HEK293 (cell line): ENCODE measurements around the gene ENO2.
A peak's percentile ranks its signal among the peaks of the same experiment; 100 is the strongest.

Experiments
- CTCF ChIA-PET: fragments of 350-600 bp; formaldehyde crosslinking; extraction: SDS; loops from one replicate; lab custom pipeline; 2021; ENCODE audit warnings: antibody characterized with exemption; lab: Yijun Ruan, JAX
- POLR2A ChIA-PET: fragments of 300-600 bp; formaldehyde crosslinking; extraction: SDS; loops from one replicate; lab custom pipeline; 2020; ENCODE audit warnings: antibody characterized with exemption, inconsistent platforms; lab: Yijun Ruan, JAX
- H3K27ac ChIP-seq: fragments of 200-500 bp; sonication (Bioruptor generic); 2 replicates; pipeline ENCODE4 v1.5.1; 2014; ENCODE audit warnings: low read depth, low read length, control low read depth, inconsistent platforms; ENCODE audit errors: extremely low read depth
- H3K36me3 ChIP-seq, 2 experiments: fragments of 200-500 bp in 1 of 2; sonication (Bioruptor generic) in 1 of 2; 1 replicate in 1 of 2; 2 replicates in 1 of 2; pipeline ENCODE4 v1.5.1; 2014 to 2017; ENCODE audit warnings: inconsistent platforms in 2 of 2, low read length in 2 of 2; ENCODE audit not compliant: control insufficient read depth in 2 of 2, insufficient read depth in 1 of 2
- H3K4me1 ChIP-seq: fragments of 200-500 bp; sonication (Bioruptor generic); 2 replicates; pipeline ENCODE4 v1.5.1; 2014; ENCODE audit warnings: mild to moderate bottlenecking, low read length, inconsistent platforms; ENCODE audit not compliant: control insufficient read depth, insufficient read depth
- H3K4me3 ChIP-seq: 2 replicates; pipeline ENCODE4 v1.5.1; 2011; ENCODE audit warnings: low read depth, mild to moderate bottlenecking, control low read depth, low read length, moderate library complexity
- H3K9me3 ChIP-seq: fragments of 200-500 bp; sonication (Bioruptor generic); 2 replicates; pipeline ENCODE4 v1.5.1; 2014; ENCODE audit warnings: low read depth, low read length, inconsistent platforms; ENCODE audit not compliant: control insufficient read depth, insufficient read depth
- BCL11B ChIP-seq: fragments of 450-650 bp; formaldehyde crosslinking; IDR thresholded peaks from 2 replicates; pipeline ENCODE4 v1.5.1; 2016; ENCODE audit warnings: low read depth, missing biosample characterization, missing genetic modification characterization
- CTCF ChIP-seq: fragments of 450-650 bp; formaldehyde crosslinking; IDR thresholded peaks from 2 replicates; pipeline ENCODE4 v1.5.1; 2016; ENCODE audit warnings: missing biosample characterization, missing genetic modification characterization
- KLF16 ChIP-seq: fragments of 450-650 bp; formaldehyde crosslinking; IDR thresholded peaks from 2 replicates; pipeline ENCODE4 v1.5.1; 2017; ENCODE audit warnings: missing biosample characterization, missing genetic modification characterization
- MZF1 ChIP-seq: fragments of 450-650 bp; formaldehyde crosslinking; IDR thresholded peaks from 2 replicates; pipeline ENCODE4 v1.5.1; 2017; ENCODE audit warnings: missing biosample characterization, missing genetic modification characterization, borderline replicate concordance
- PRDM4 ChIP-seq: fragments of 450-650 bp; formaldehyde crosslinking; IDR thresholded peaks from 2 replicates; pipeline ENCODE4 v1.5.1; 2017; ENCODE audit warnings: missing biosample characterization, missing genetic modification characterization
- SP2 ChIP-seq: fragments of 450-650 bp; formaldehyde crosslinking; IDR thresholded peaks from 2 replicates; pipeline ENCODE4 v1.5.1; 2016; ENCODE audit warnings: missing biosample characterization, missing genetic modification characterization
- SP7 ChIP-seq: fragments of 450-650 bp; formaldehyde crosslinking; IDR thresholded peaks from 2 replicates; pipeline ENCODE4 v1.5.1; 2016; ENCODE audit warnings: missing biosample characterization, missing genetic modification characterization
- ZBTB49 ChIP-seq: fragments of 450-650 bp; formaldehyde crosslinking; IDR thresholded peaks from 2 replicates; pipeline ENCODE4 v1.5.1; 2016; ENCODE audit warnings: missing biosample characterization, missing genetic modification characterization, low read depth
- ZNF155 ChIP-seq: fragments of 450-650 bp; formaldehyde crosslinking; IDR thresholded peaks from 2 replicates; pipeline ENCODE4 v1.5.1; 2016; ENCODE audit warnings: missing biosample characterization, missing genetic modification characterization
- ZNF16 ChIP-seq: fragments of 450-650 bp; formaldehyde crosslinking; IDR thresholded peaks from 2 replicates; pipeline ENCODE4 v1.5.1; 2016; ENCODE audit warnings: low read depth, missing biosample characterization, missing genetic modification characterization
- ZNF19 ChIP-seq: fragments of 450-650 bp; formaldehyde crosslinking; IDR thresholded peaks from 2 replicates; pipeline ENCODE4; 2016; ENCODE audit warnings: missing biosample characterization, missing genetic modification characterization, low read depth
- ZNF2 ChIP-seq: fragments of 450-650 bp; formaldehyde crosslinking; IDR thresholded peaks from 2 replicates; pipeline ENCODE4 v1.5.1; 2016; ENCODE audit warnings: missing biosample characterization, missing genetic modification characterization
- ZNF221 ChIP-seq: fragments of 450-650 bp; formaldehyde crosslinking; IDR thresholded peaks from 2 replicates; pipeline ENCODE4 v1.5.1; 2017; ENCODE audit warnings: missing biosample characterization, missing genetic modification characterization, borderline replicate concordance
- ZNF223 ChIP-seq: fragments of 450-650 bp; formaldehyde crosslinking; IDR thresholded peaks from 2 replicates; pipeline ENCODE4 v1.5.1; 2016; ENCODE audit warnings: missing biosample characterization, missing genetic modification characterization
- ZNF292 ChIP-seq: fragments of 450-650 bp; formaldehyde crosslinking; IDR thresholded peaks from 2 replicates; pipeline ENCODE4 v1.5.1; 2016; ENCODE audit warnings: low read depth, missing biosample characterization, missing genetic modification characterization, borderline replicate concordance
- ZNF354C ChIP-seq: fragments of 450-650 bp; formaldehyde crosslinking; IDR thresholded peaks from 2 replicates; pipeline ENCODE4 v1.5.1; 2016; ENCODE audit warnings: missing biosample characterization, missing genetic modification characterization, low read depth, borderline replicate concordance
- ZNF423 ChIP-seq: fragments of 450-650 bp; formaldehyde crosslinking; IDR thresholded peaks from 2 replicates; pipeline ENCODE4 v1.5.1; 2016; ENCODE audit warnings: missing biosample characterization, missing genetic modification characterization
- ZNF548 ChIP-seq: fragments of 450-650 bp; formaldehyde crosslinking; IDR thresholded peaks from 2 replicates; pipeline ENCODE4 v1.5.1; 2016; ENCODE audit warnings: missing biosample characterization, missing genetic modification characterization
- ZNF571 ChIP-seq: fragments of 450-650 bp; formaldehyde crosslinking; IDR thresholded peaks from 2 replicates; pipeline ENCODE4 v1.5.0; 2017; ENCODE audit warnings: missing biosample characterization, missing genetic modification characterization
- ZNF596 ChIP-seq: fragments of 450-650 bp; IDR thresholded peaks from 2 replicates; pipeline ENCODE4 v1.5.0; 2018; ENCODE audit warnings: missing biosample characterization, mild to moderate bottlenecking, missing genetic modification characterization, moderate library complexity
- ZNF610 ChIP-seq: fragments of 450-650 bp; formaldehyde crosslinking; IDR thresholded peaks from 2 replicates; pipeline ENCODE4 v1.5.1; 2016; ENCODE audit warnings: missing biosample characterization, missing genetic modification characterization, borderline replicate concordance
- ZNF626 ChIP-seq: fragments of 450-650 bp; sonication (Bioruptor Pico); formaldehyde crosslinking; IDR thresholded peaks from 2 replicates; pipeline ENCODE4 v1.5.1; 2018; ENCODE audit warnings: missing biosample characterization, missing genetic modification characterization, inconsistent platforms
- ZSCAN18 ChIP-seq: fragments of 450-650 bp; formaldehyde crosslinking; IDR thresholded peaks from 2 replicates; pipeline ENCODE4 v1.5.1; 2016; ENCODE audit warnings: missing biosample characterization, missing genetic modification characterization

ENO2 gene

GRCh38 chr12:6947615-6948014, 33.2 kb downstream of the ENO2 start:
- ChIA-PET CTCF (interaction anchor here (0.7 to 6.8 kb wide), 6 partner anchors 9 to 145 kb away, joined by 3 to 138 read pairs (median 4); no protein-coding TSS in a partner anchor), POLR2A (interaction anchor here (0.7 to 4.9 kb wide), 5 partner anchors 21 to 988 kb away, joined by 3 to 32 read pairs (median 6); partner anchors contain the start of genes LPCAT3 and SLC2A3)
- Histone ChIP-seq H3K4me1 (peaks cover 14% of the 10 kb centered on the region), H3K27ac (no peak overlapping the region), H3K36me3 (peaks cover 0 to 10% of the 10 kb centered on the region in 2 experiments; a peak in 1 of 3 replicates), H3K9me3 (no peaks in the 10 kb centered on the region), H3K4me3 (no peak overlapping the region)
- TF ChIP-seq ZNF571 (no peak), ZNF221 (tag by site-specific recombination) (no peak), ZNF626 (tag by site-specific recombination) (no peak), KLF16 (tag by site-specific recombination) (no peak), ZBTB49 (0 out of 2 replicates have a peak, but pooled peaks have one; percentile 5), SP7 (tag by site-specific recombination) (no peak), ZNF548 (tag by site-specific recombination) (no peak), ZNF423 (no peak), ZNF354C (no peak)

GRCh38 chr12:6948873-6949594, 34.7 kb downstream of the ENO2 start:
- TF ChIP-seq CTCF (tag by site-specific recombination) (peak; percentile 53), SP2 (tag by site-specific recombination) (no peak)
- peaks cover 0 to 10% of the 10 kb centered on the region in 2 experiments; a peak in 1 of 3 replicates for H3K36me3 ChIP-seq
- H3K4me3 ChIP-seq = no peak overlapping the region
- ChIA-PET CTCF (interaction anchor here (0.6 to 2.8 kb wide), 6 partner anchors 10 to 194 kb away, joined by 3 to 10 read pairs (median 4); no protein-coding TSS in a partner anchor), POLR2A (interaction anchor here (1.0 kb wide), 1 partner anchor 159 kb away, joined by 4 read pairs; no protein-coding TSS in a partner anchor)
- no peak overlapping the region for H3K27ac ChIP-seq
- no peaks in the 10 kb centered on the region for H3K9me3 ChIP-seq
- H3K4me1 ChIP-seq = peaks cover 14% of the 10 kb centered on the region

GRCh38 chr12:6950401-6950801, 36.0 kb downstream of the ENO2 start:
- H3K36me3 ChIP-seq = peaks cover 0 to 7% of the 10 kb centered on the region in 2 experiments; a peak in 1 of 3 replicates
- peaks cover 9% of the 10 kb centered on the region for H3K4me1 ChIP-seq
- POLR2A ChIA-PET = no interaction called here
- H3K4me3 ChIP-seq = no peak overlapping the region
- H3K9me3 ChIP-seq = no peaks in the 10 kb centered on the region
- H3K27ac ChIP-seq = no peak overlapping the region
- CTCF ChIA-PET = interaction anchor here (1.2 to 2.8 kb wide), 3 partner anchors 11 to 180 kb away, joined by 4 to 10 read pairs (median 4); no protein-coding TSS in a partner anchor
- no peak for TF ChIP-seq BCL11B (tag by site-specific recombination)
- no peak for TF ChIP-seq ZSCAN18
- no peak for TF ChIP-seq ZNF155 (tag by site-specific recombination)
- no peak for TF ChIP-seq ZNF610 (tag by site-specific recombination)
- TF ChIP-seq MZF1 (tag by site-specific recombination) = no peak
- no peak for TF ChIP-seq ZNF16
- no peak for TF ChIP-seq ZNF596 (tag by site-specific recombination)
- no peak for TF ChIP-seq ZNF2 (tag by site-specific recombination)
- TF ChIP-seq ZNF223 (tag by site-specific recombination) = no peak
- TF ChIP-seq ZNF292 (tag by site-specific recombination) = no peak
- no peak for TF ChIP-seq ZNF19 (tag by site-specific recombination)
- no peak for TF ChIP-seq PRDM4
